HL-60/S4 treated with retinoic acid at 250 ng/mL for 4 days and 3 days (cell line): Measurements from ENCODE around the gene C10orf90.
"Not testable (repeated sequence)": the region's sequence is repeated elsewhere in the genome, so short reads cannot be mapped to it uniquely, and the experiment has no call there.

Source experiments
- in situ Hi-C: fragments of 300-500 bp; cut with MboI; formaldehyde crosslinking; loops from 2 replicates; pipeline ENCODE4 v1.7.0; 2022; ENCODE audit warnings: low sequenced_read_pairs

Gene C10orf90

GRCh38 chr10:126558881-126559280 lies 111.6 kb downstream of the C10orf90 start:
- in situ Hi-C loops, result no loop called here

- in situ Hi-C loops, result no loop called here
Measured at GRCh38 chr10:126551202-126551601, 119.3 kb downstream of the C10orf90 start.

- in situ Hi-C loops, result not testable (repeated sequence)
Measured at GRCh38 chr10:126550586-126550985, 119.9 kb downstream of the C10orf90 start.

GRCh38 chr10:126549344-126549743 lies 121.1 kb downstream of the C10orf90 start:
- in situ Hi-C loops, result no loop called here

- in situ Hi-C loops, result no loop called here
Measured at GRCh38 chr10:126544565-126544964, 125.9 kb downstream of the C10orf90 start.

GRCh38 chr10:126538439-126539135 lies 131.9 kb downstream of the C10orf90 start:
- in situ Hi-C loops, result no loop called here

GRCh38 chr10:126536656-126537055 lies 133.8 kb downstream of the C10orf90 start:
- in situ Hi-C loops, result no loop called here

- in situ Hi-C loops, result no loop called here
Measured at GRCh38 chr10:126536148-126536547, 134.3 kb downstream of the C10orf90 start.

GRCh38 chr10:126533644-126534043 lies 136.8 kb downstream of the C10orf90 start:
- in situ Hi-C loops, result no loop called here

- in situ Hi-C loops, result no loop called here
Measured at GRCh38 chr10:126528315-126528835, 142.1 kb downstream of the C10orf90 start.

GRCh38 chr10:126527645-126528314 lies 142.7 kb downstream of the C10orf90 start:
- in situ Hi-C loops, result no loop called here

GRCh38 chr10:126525326-126525725 lies 145.2 kb downstream of the C10orf90 start:
- in situ Hi-C loops, result no loop called here

GRCh38 chr10:126524526-126524925 lies 146.0 kb downstream of the C10orf90 start:
- in situ Hi-C loops, result loop anchor here (25.0 kb wide), 1 partner anchor 537 kb away; no protein-coding TSS in a partner anchor

GRCh38 chr10:126523071-126523470 lies 147.4 kb downstream of the C10orf90 start:
- in situ Hi-C loops, result loop anchor here (25.0 kb wide), 1 partner anchor 536 kb away; no protein-coding TSS in a partner anchor

GRCh38 chr10:126521399-126521798 lies 149.1 kb downstream of the C10orf90 start:
- in situ Hi-C loops, result loop anchor here (25.0 kb wide), 1 partner anchor 534 kb away; no protein-coding TSS in a partner anchor

- in situ Hi-C loops, result loop anchor here (25.0 kb wide), 1 partner anchor 534 kb away; no protein-coding TSS in a partner anchor
Measured at GRCh38 chr10:126520751-126521317, 149.7 kb downstream of the C10orf90 start.

GRCh38 chr10:126519992-126520391 lies 150.5 kb downstream of the C10orf90 start:
- in situ Hi-C loops, result loop anchor here (25.0 kb wide), 1 partner anchor 533 kb away; no protein-coding TSS in a partner anchor

GRCh38 chr10:126519185-126519584 lies 151.3 kb downstream of the C10orf90 start:
- in situ Hi-C loops, result loop anchor here (25.0 kb wide), 1 partner anchor 532 kb away; no protein-coding TSS in a partner anchor

- in situ Hi-C loops, result loop anchor here (25.0 kb wide), 1 partner anchor 531 kb away; no protein-coding TSS in a partner anchor
Measured at GRCh38 chr10:126518218-126519080, 152.0 kb downstream of the C10orf90 start.

GRCh38 chr10:126516515-126516914 lies 154.0 kb downstream of the C10orf90 start:
- in situ Hi-C loops, result loop anchor here (25.0 kb wide), 1 partner anchor 529 kb away; no protein-coding TSS in a partner anchor
